Liver (tissue), 9 donors: ENCODE measurements around the gene HRCT1. TPM values are rescaled to one million over a fixed set of nuclear protein-coding genes. Genes with fewer than 3 reads are reported as not detected.

Experiments
- DNase-seq: peaks from one replicate; pipeline ENCODE4 v3.0.0-alpha.2; 2017; ENCODE audit warnings: low spot score
- H3K27ac ChIP-seq, 2 donors: one replicate each; pipeline ENCODE4 v1.7.0; 2013; ENCODE audit warnings: inconsistent platforms in 2 of 2, low read length in 2 of 2, control low read depth in 1 of 2, low read depth in 1 of 2, mild to moderate bottlenecking in 1 of 2
- H3K27me3 ChIP-seq, 4 donors: one replicate each; pipeline versions ENCODE4 v1.6.1 to v1.7.0; 2013; ENCODE audit warnings: low read length in 3 of 4, inconsistent platforms in 1 of 4, mild to moderate bottlenecking in 1 of 4, moderate library complexity in 1 of 4; ENCODE audit not compliant: control insufficient read depth in 4 of 4, insufficient read depth in 4 of 4
- H3K36me3 ChIP-seq, 4 donors: one replicate each; pipeline versions ENCODE4 v1.6.1 to v1.7.0; 2013; ENCODE audit warnings: low read length in 3 of 4, mild to moderate bottlenecking in 3 of 4, low read depth in 1 of 4, moderate library complexity in 1 of 4; ENCODE audit not compliant: control insufficient read depth in 4 of 4, insufficient read depth in 3 of 4
- H3K4me1 ChIP-seq, 4 donors: one replicate each; pipeline versions ENCODE4 v1.6.1 to v1.7.0; 2013; ENCODE audit warnings: low read length in 3 of 4, mild to moderate bottlenecking in 3 of 4, moderate library complexity in 1 of 4; ENCODE audit not compliant: control insufficient read depth in 4 of 4, insufficient read depth in 4 of 4
- H3K4me3 ChIP-seq, 3 donors: one replicate each; pipeline versions ENCODE4 v1.6.1 to v1.7.0; 2013; ENCODE audit warnings: low read length in 3 of 3, control low read depth in 1 of 3, low read depth in 1 of 3, mild to moderate bottlenecking in 1 of 3
- H3K9ac ChIP-seq, 2 donors: one replicate each; pipeline ENCODE4 v1.7.0; 2013; ENCODE audit warnings: low read length in 2 of 2, mild to moderate bottlenecking in 2 of 2, moderate library complexity in 2 of 2, control low read depth in 1 of 2, low read depth in 1 of 2
- H3K9me3 ChIP-seq, 4 donors: one replicate each; pipeline versions ENCODE4 v1.6.1 to v1.7.0; 2013; ENCODE audit warnings: low read length in 3 of 4; ENCODE audit not compliant: control insufficient read depth in 4 of 4
- CTCF ChIP-seq: fragments of 150-350 bp; IDR thresholded peaks from 2 replicates; pipeline ENCODE4 v1.5.1; 2017; ENCODE audit warnings: improper control_type of control experiment, low read depth, low read length; ENCODE audit not compliant: missing input control
- FOXA1 ChIP-seq: IDR thresholded peaks from 2 replicates; pipeline ENCODE4 v1.6.1; 2016; ENCODE audit warnings: antibody characterized with exemption
- FOXA2 ChIP-seq: IDR thresholded peaks from 2 replicates; pipeline ENCODE4 v1.6.1; 2016; ENCODE audit warnings: antibody characterized with exemption
- GABPA ChIP-seq, 2 donors: IDR thresholded peaks in 1 of 2; conservative IDR thresholded peaks in 1 of 2; 2 replicates each; pipeline ENCODE4 v1.6.1; 2016; ENCODE audit warnings: antibody characterized with exemption in 2 of 2, mild to moderate bottlenecking in 1 of 2, moderate library complexity in 1 of 2
- HNF4A ChIP-seq, 2 donors: conservative IDR thresholded peaks; 2 replicates each; pipeline ENCODE4 v1.6.1; 2016; ENCODE audit warnings: antibody characterized with exemption in 2 of 2, mild to moderate bottlenecking in 2 of 2
- HNF4G ChIP-seq: IDR thresholded peaks from 2 replicates; pipeline ENCODE4 v1.6.1; 2016; ENCODE audit warnings: antibody characterized with exemption
- MAX ChIP-seq: IDR thresholded peaks from 2 replicates; pipeline ENCODE4 v1.6.1; 2016; ENCODE audit warnings: antibody characterized with exemption
- NR2F2 ChIP-seq: IDR thresholded peaks from 2 replicates; pipeline ENCODE4 v1.6.1; 2016; ENCODE audit warnings: antibody characterized with exemption
- RXRA ChIP-seq, 2 donors: IDR thresholded peaks; 2 replicates each; pipeline ENCODE4 v1.6.1; 2017 to 2018; ENCODE audit warnings: antibody characterized with exemption in 2 of 2, mild to moderate bottlenecking in 1 of 2
- TAF1 ChIP-seq: conservative IDR thresholded peaks from 2 replicates; pipeline ENCODE4 v1.6.1; 2016; ENCODE audit warnings: antibody characterized with exemption, mild to moderate bottlenecking
- YY1 ChIP-seq: IDR thresholded peaks from 2 replicates; pipeline ENCODE4 v1.6.1; 2016; ENCODE audit warnings: antibody characterized with exemption, mild to moderate bottlenecking
- WGBS: extraction: QIAGEN DNeasy Blood & Tissue Kit; methylation state at CpG from one replicate; pipeline ENCODE4 v1.1.7; 2013; 5-methylcytosine and 5-hydroxymethylcytosine counted together
- polyA plus RNA-seq, 2 donors: library from polyadenylated mRNA; stranded (reverse) in 1 of 2; unstranded in 1 of 2; fragments of 200-250 nt in 1 of 2; fragments of >200 nt in 1 of 2; fragmentation: Nextera tagmentation in 1 of 2; extraction: Ambion mirVana in 1 of 2; gene quantifications; one replicate each; pipeline versions ENCODE4 v1.2.1 to v1.2.3, GENCODE V29; 2013 to 2015
- total RNA-seq, 2 donors: library from RNA; depleted of rRNA; stranded (reverse); fragments of >200 nt; gene quantifications; one replicate each; pipeline ENCODE4 v1.2.3, GENCODE V29; 2014
- TF ChIP-seq, protein P1 (sequence below): IDR thresholded peaks from 2 replicates; pipeline ENCODE4 v1.6.1; 2016; ENCODE audit warnings: antibody characterized with exemption
- TF ChIP-seq, protein P2 (sequence below): IDR thresholded peaks from 2 replicates; pipeline ENCODE4 v1.6.1; 2016; ENCODE audit warnings: antibody characterized with exemption, mild to moderate bottlenecking
- donor health status: healthy.
- donor health status: healthy.
- donor health status: healthy.
- donor health status: healthy.
- donor health status: healthy.

The HRCT1 gene
- total and polyA plus RNA-seq, 4 donors = 0.08 to 2.9 (median 0.27) TPM

GRCh38 chr9:35944173-35944572, 38.2 kb downstream of the HRCT1 start:
- Histone ChIP-seq H3K4me3 (no peak overlapping the region), H3K9ac (no peak overlapping the region), H3K9me3 (no peaks in the 10 kb centered on the region), H3K4me1 (peaks cover 0 to 9% (median 4%) of the 10 kb centered on the region in 4 donors), H3K27ac (no peak overlapping the region), H3K27me3 (no peaks in the 10 kb centered on the region), H3K36me3 (no peaks in the 10 kb centered on the region)
- no peak for DNase-seq
- TF ChIP-seq GABPA (IDR thresholded peaks at IDR 0.05 in 1 of 2, conservative IDR thresholded peaks at IDR 0.05 in 1 of 2) (no peak), TAF1 (no peak), NR2F2 (no peak), HNF4A (conservative IDR thresholded peaks at IDR 0.05) (no peak), RXRA (IDR thresholded peaks at IDR 0.05) (no peak), FOXA1 (no peak), YY1 (no peak), MAX (no peak)
- TF ChIP-seq, protein P1, sequence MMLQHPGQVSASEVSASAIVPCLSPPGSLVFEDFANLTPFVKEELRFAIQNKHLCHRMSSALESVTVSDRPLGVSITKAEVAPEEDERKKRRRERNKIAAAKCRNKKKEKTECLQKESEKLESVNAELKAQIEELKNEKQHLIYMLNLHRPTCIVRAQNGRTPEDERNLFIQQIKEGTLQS = no peak
- 91% methylated on average over 3 of the region's 3 CpGs for WGBS

- TF ChIP-seq CTCF (no peak), HNF4G (no peak), FOXA1 (no peak), RXRA (IDR thresholded peaks at IDR 0.05) (no peak), MAX (no peak), HNF4A (conservative IDR thresholded peaks at IDR 0.05) (no peak), FOXA2 (no peak)
- TF ChIP-seq, protein P2, sequence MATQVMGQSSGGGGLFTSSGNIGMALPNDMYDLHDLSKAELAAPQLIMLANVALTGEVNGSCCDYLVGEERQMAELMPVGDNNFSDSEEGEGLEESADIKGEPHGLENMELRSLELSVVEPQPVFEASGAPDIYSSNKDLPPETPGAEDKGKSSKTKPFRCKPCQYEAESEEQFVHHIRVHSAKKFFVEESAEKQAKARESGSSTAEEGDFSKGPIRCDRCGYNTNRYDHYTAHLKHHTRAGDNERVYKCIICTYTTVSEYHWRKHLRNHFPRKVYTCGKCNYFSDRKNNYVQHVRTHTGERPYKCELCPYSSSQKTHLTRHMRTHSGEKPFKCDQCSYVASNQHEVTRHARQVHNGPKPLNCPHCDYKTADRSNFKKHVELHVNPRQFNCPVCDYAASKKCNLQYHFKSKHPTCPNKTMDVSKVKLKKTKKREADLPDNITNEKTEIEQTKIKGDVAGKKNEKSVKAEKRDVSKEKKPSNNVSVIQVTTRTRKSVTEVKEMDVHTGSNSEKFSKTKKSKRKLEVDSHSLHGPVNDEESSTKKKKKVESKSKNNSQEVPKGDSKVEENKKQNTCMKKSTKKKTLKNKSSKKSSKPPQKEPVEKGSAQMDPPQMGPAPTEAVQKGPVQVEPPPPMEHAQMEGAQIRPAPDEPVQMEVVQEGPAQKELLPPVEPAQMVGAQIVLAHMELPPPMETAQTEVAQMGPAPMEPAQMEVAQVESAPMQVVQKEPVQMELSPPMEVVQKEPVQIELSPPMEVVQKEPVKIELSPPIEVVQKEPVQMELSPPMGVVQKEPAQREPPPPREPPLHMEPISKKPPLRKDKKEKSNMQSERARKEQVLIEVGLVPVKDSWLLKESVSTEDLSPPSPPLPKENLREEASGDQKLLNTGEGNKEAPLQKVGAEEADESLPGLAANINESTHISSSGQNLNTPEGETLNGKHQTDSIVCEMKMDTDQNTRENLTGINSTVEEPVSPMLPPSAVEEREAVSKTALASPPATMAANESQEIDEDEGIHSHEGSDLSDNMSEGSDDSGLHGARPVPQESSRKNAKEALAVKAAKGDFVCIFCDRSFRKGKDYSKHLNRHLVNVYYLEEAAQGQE = no peak
- Histone ChIP-seq H3K9me3 (no peaks in the 10 kb centered on the region), H3K4me3 (no peak overlapping the region), H3K36me3 (no peaks in the 10 kb centered on the region), H3K9ac (no peak overlapping the region), H3K27me3 (no peaks in the 10 kb centered on the region), H3K4me1 (peaks cover 0 to 9% (median 4%) of the 10 kb centered on the region in 4 donors), H3K27ac (no peak overlapping the region)
- 69% methylated on average over 3 of the region's 3 CpGs for WGBS
- DNase-seq = no peak
Observed at GRCh38 chr9:35944841-35945240, 38.8 kb downstream of the HRCT1 start.
